Prostate gland (tissue), 2 donors: ENCODE data around the gene KRTAP25-1.

ENCODE experiments used
- CTCF ChIP-seq, 4 experiments: fragments of 200-600 bp in 2 of 4; fragments of 450-650 bp in 2 of 4; sonication (generic) in 2 of 4; IDR thresholded peaks; 1 replicate in 3 of 4; 2 replicates in 1 of 4; pipeline ENCODE4 v1.5.1; 2016 to 2019; ENCODE audit warnings: antibody characterized with exemption in 4 of 4, mild to moderate bottlenecking in 2 of 4, moderate library complexity in 2 of 4
- POLR2A ChIP-seq: fragments of 450-650 bp; IDR thresholded peaks from one replicate; pipeline ENCODE4 v1.6.1; 2016; ENCODE audit warnings: antibody characterized with exemption, mild to moderate bottlenecking
- POLR2AphosphoS5 ChIP-seq: sonication (generic); formaldehyde crosslinking; IDR thresholded peaks from one replicate; pipeline ENCODE4 v1.6.1; 2017; ENCODE audit warnings: antibody characterized with exemption

- TF ChIP-seq CTCF (IDR thresholded peaks at IDR 0.05) (no peak), POLR2A (no peak), POLR2AphosphoS5 (no peak)
Observed at GRCh38 chr21:30271156-30271555, 18.2 kb downstream of the KRTAP25-1 start.
